K562 (cell line): ENCODE data around the gene FTSJ1. TPM values are rescaled to one million over a fixed set of nuclear protein-coding genes. Genes with fewer than 3 reads are reported as not detected.

Source experiments
- ASH1L ChIP-seq: fragments of 450-650 bp; IDR thresholded peaks from 2 replicates; pipeline ENCODE4 v1.6.1; 2018; ENCODE audit warnings: borderline replicate concordance, mild to moderate bottlenecking, low read depth; ENCODE audit not compliant: partially characterized antibody
- BCOR ChIP-seq: fragments of 450-650 bp; IDR thresholded peaks from 2 replicates; pipeline ENCODE4 v1.6.1; 2016
- ELF1 ChIP-seq: fragments of 200-800 bp; sonication (Bioruptor generic); IDR thresholded peaks from 2 replicates; pipeline ENCODE4 v1.6.1; 2016; ENCODE audit warnings: missing genetic modification characterization, missing compliant biosample characterization
- FOS ChIP-seq: IDR thresholded peaks from 3 replicates; pipeline ENCODE4 v1.6.1; 2011; ENCODE audit not compliant: insufficient read length; ENCODE audit errors: extremely low read depth
- FOXP1 ChIP-seq: sonication (generic); formaldehyde crosslinking; IDR thresholded peaks from 2 replicates; pipeline ENCODE4 v1.8.0; 2022; ENCODE audit warnings: mild to moderate bottlenecking, missing genetic modification reagents
- KLF16 ChIP-seq: IDR thresholded peaks from 2 replicates; pipeline ENCODE4 v1.6.1; 2016; ENCODE audit warnings: antibody characterized with exemption
- RFX5 ChIP-seq: IDR thresholded peaks from 2 replicates; pipeline ENCODE4 v1.6.1; 2011; ENCODE audit warnings: low read depth, mild to moderate bottlenecking, improper control_type of control experiment, low read length
- TRIM28 ChIP-seq: fragments of 450-650 bp; IDR thresholded peaks from 2 replicates; pipeline ENCODE4 v1.6.1; 2017
- polyA plus RNA-seq, 8 experiments: library from polyadenylated mRNA; depleted of rRNA in 4 of 8; stranded (reverse) in 5 of 8; unstranded in 3 of 8; fragments of >200 nt; fragmentation: Nextera tagmentation in 2 of 8; fragmentation: Illumina TruSeq in 1 of 8; extraction: Ambion mirVana in 2 of 8; extraction: Trizol in 1 of 8; gene quantifications; 2 replicates each; pipeline versions ENCODE4 v1.2.1 to v1.2.3, GENCODE V29; 2011 to 2014; ENCODE audit warnings: inconsistent platforms in 1 of 8, missing spikeins in 1 of 8
- total RNA-seq, 7 experiments: library from RNA; depleted of rRNA in 6 of 7; stranded (reverse); fragments of >200 nt in 6 of 7; fragmentation: Illumina TruSeq in 2 of 7; extraction: Trizol in 2 of 7; gene quantifications; 2 replicates each; pipeline versions ENCODE4 v1.2.1 to v1.2.3, GENCODE V29; 2011 to 2021; ENCODE audit warnings: low replicate concordance in 1 of 7
- TF ChIP-seq, protein P1 (sequence below), 3 experiments: fragments of 200-800 bp in 1 of 3; fragments of 250-450 bp in 1 of 3; fragments of 450-650 bp in 1 of 3; sonication (Bioruptor Pico) in 1 of 3; sonication (Bioruptor generic) in 1 of 3; formaldehyde crosslinking in 1 of 3; IDR thresholded peaks; 2 replicates each; pipeline versions ENCODE4 v1.6.1 to v1.8.0; 2016 to 2022; ENCODE audit warnings: mild to moderate bottlenecking in 2 of 3, missing genetic modification characterization in 2 of 3, missing compliant biosample characterization in 1 of 3, moderate library complexity in 1 of 3
- TF ChIP-seq, protein P2 (sequence below), 2 experiments: fragments of 450-650 bp; conservative IDR thresholded peaks; 2 replicates each; pipeline ENCODE4 v1.6.1; 2017; ENCODE audit warnings: mild to moderate bottlenecking in 2 of 2, moderate library complexity in 2 of 2
- TF ChIP-seq, protein P3 (sequence below), 2 experiments: IDR thresholded peaks; 2 replicates each; pipeline ENCODE4 v1.6.1; 2012; ENCODE audit warnings: improper control_type of control experiment in 2 of 2, low read depth in 2 of 2, low read length in 2 of 2, borderline replicate concordance in 1 of 2
- TF ChIP-seq, protein P4 (sequence below): fragments of 450-650 bp; IDR thresholded peaks from 2 replicates; pipeline ENCODE4 v1.6.1; 2016
- TF ChIP-seq, protein P5 (sequence below): sonication (generic); formaldehyde crosslinking; IDR thresholded peaks from 2 replicates; pipeline ENCODE4 v1.8.1; 2022; ENCODE audit warnings: missing genetic modification reagents

Gene FTSJ1
- total and polyA plus RNA-seq, 9 of the 15 experiments (the other 6 are each of a cell fraction or from before 2014, with no cell fraction given), result 12.2 to 95.6 (median 71.6) TPM

DNA sequence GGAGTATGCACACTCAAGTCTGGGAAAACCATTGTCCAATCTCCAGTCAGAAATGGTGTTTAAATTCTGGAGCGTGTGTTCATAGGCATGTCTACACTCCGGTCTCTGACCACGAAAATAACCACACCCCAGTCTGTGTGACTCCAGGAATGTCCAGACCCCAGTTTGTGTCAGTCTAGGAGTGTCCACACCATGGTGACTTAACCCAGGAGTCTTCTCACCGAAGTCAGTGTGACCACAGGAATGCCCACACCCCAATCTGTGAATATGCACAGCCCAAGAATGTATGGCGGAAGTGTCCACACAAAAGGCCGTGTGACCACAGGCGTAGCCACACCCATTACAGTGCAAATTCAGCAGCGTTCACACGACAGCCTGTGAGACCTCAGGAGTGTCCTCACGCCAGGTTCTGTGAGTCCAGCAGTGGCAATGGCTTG, 11.4 kb downstream of the FTSJ1 start (continued):
- TF ChIP-seq, protein P1, sequence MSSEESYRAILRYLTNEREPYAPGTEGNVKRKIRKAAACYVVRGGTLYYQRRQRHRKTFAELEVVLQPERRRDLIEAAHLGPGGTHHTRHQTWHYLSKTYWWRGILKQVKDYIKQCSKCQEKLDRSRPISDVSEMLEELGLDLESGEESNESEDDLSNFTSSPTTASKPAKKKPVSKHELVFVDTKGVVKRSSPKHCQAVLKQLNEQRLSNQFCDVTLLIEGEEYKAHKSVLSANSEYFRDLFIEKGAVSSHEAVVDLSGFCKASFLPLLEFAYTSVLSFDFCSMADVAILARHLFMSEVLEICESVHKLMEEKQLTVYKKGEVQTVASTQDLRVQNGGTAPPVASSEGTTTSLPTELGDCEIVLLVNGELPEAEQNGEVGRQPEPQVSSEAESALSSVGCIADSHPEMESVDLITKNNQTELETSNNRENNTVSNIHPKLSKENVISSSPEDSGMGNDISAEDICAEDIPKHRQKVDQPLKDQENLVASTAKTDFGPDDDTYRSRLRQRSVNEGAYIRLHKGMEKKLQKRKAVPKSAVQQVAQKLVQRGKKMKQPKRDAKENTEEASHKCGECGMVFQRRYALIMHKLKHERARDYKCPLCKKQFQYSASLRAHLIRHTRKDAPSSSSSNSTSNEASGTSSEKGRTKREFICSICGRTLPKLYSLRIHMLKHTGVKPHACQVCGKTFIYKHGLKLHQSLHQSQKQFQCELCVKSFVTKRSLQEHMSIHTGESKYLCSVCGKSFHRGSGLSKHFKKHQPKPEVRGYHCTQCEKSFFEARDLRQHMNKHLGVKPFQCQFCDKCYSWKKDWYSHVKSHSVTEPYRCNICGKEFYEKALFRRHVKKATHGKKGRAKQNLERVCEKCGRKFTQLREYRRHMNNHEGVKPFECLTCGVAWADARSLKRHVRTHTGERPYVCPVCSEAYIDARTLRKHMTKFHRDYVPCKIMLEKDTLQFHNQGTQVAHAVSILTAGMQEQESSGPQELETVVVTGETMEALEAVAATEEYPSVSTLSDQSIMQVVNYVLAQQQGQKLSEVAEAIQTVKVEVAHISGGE (CRISPR knock-in tag; IDR thresholded peaks at IDR 0.05), result no peak
- TF ChIP-seq, protein P2, sequence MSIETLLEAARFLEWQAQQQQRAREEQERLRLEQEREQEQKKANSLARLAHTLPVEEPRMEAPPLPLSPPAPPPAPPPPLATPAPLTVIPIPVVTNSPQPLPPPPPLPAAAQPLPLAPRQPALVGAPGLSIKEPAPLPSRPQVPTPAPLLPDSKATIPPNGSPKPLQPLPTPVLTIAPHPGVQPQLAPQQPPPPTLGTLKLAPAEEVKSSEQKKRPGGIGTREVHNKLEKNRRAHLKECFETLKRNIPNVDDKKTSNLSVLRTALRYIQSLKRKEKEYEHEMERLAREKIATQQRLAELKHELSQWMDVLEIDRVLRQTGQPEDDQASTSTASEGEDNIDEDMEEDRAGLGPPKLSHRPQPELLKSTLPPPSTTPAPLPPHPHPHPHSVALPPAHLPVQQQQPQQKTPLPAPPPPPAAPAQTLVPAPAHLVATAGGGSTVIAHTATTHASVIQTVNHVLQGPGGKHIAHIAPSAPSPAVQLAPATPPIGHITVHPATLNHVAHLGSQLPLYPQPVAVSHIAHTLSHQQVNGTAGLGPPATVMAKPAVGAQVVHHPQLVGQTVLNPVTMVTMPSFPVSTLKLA (conservative IDR thresholded peaks at IDR 0.05), result 0 out of 4 replicates have a peak, but pooled peaks of 1 of the 2 experiments have one; percentile 31
- no peak for TF ChIP-seq TRIM28
- no peak for TF ChIP-seq ASH1L
- no peak for TF ChIP-seq KLF16
- TF ChIP-seq, protein P3, sequence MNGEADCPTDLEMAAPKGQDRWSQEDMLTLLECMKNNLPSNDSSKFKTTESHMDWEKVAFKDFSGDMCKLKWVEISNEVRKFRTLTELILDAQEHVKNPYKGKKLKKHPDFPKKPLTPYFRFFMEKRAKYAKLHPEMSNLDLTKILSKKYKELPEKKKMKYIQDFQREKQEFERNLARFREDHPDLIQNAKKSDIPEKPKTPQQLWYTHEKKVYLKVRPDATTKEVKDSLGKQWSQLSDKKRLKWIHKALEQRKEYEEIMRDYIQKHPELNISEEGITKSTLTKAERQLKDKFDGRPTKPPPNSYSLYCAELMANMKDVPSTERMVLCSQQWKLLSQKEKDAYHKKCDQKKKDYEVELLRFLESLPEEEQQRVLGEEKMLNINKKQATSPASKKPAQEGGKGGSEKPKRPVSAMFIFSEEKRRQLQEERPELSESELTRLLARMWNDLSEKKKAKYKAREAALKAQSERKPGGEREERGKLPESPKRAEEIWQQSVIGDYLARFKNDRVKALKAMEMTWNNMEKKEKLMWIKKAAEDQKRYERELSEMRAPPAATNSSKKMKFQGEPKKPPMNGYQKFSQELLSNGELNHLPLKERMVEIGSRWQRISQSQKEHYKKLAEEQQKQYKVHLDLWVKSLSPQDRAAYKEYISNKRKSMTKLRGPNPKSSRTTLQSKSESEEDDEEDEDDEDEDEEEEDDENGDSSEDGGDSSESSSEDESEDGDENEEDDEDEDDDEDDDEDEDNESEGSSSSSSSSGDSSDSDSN (IDR thresholded peaks at IDR 0.05; ENCODE audit: borderline replicate concordance in 1 of 2, low read depth in 2 of 2, low read length in 2 of 2), result no peak
- TF ChIP-seq RFX5, result no peak
- no peak for TF ChIP-seq FOS
- 0 out of 2 replicates have a peak, but pooled peaks have one; percentile 46 for TF ChIP-seq ELF1 (tag)
- TF ChIP-seq, protein P4, sequence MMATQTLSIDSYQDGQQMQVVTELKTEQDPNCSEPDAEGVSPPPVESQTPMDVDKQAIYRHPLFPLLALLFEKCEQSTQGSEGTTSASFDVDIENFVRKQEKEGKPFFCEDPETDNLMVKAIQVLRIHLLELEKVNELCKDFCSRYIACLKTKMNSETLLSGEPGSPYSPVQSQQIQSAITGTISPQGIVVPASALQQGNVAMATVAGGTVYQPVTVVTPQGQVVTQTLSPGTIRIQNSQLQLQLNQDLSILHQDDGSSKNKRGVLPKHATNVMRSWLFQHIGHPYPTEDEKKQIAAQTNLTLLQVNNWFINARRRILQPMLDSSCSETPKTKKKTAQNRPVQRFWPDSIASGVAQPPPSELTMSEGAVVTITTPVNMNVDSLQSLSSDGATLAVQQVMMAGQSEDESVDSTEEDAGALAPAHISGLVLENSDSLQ, result peak; percentile 33; the same call in 1 of the 2 replicates
- TF ChIP-seq FOXP1, result no peak
- TF ChIP-seq, protein P5, sequence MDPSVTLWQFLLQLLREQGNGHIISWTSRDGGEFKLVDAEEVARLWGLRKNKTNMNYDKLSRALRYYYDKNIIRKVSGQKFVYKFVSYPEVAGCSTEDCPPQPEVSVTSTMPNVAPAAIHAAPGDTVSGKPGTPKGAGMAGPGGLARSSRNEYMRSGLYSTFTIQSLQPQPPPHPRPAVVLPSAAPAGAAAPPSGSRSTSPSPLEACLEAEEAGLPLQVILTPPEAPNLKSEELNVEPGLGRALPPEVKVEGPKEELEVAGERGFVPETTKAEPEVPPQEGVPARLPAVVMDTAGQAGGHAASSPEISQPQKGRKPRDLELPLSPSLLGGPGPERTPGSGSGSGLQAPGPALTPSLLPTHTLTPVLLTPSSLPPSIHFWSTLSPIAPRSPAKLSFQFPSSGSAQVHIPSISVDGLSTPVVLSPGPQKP (CRISPR knock-in tag), result no peak
- no peak for TF ChIP-seq BCOR
